Naive B cell (primary cell): Measurements from ENCODE around the gene OR2H2. TPM values are rescaled to one million over a fixed set of nuclear protein-coding genes. Genes with fewer than 3 reads are reported as not detected.

Experiments
- ATAC-seq, 2 donors: fragments of 150-1000 bp; cut with Tn5 transposase; 2 replicates each; pipeline ENCODE4 v1.10.0; 2021; ENCODE audit warnings: low read depth in 2 of 2, mild to moderate bottlenecking in 2 of 2, moderate library complexity in 2 of 2
- DNase-seq: peaks from one replicate; pipeline ENCODE4 v3.0.0; 2022
- H3K27ac Mint-ChIP-seq, 6 donors: one replicate each; pipeline ENCODE4 v1.8.0; 2020 to 2022; ENCODE audit warnings: mild to moderate bottlenecking in 6 of 6, mixed read lengths in 6 of 6, moderate library complexity in 5 of 6, inconsistent platforms in 2 of 6
- H3K27me3 Mint-ChIP-seq, 3 donors: one replicate each; pipeline ENCODE4 v1.8.0; 2021 to 2022; ENCODE audit warnings: mixed read lengths in 3 of 3, mild to moderate bottlenecking in 1 of 3
- H3K36me3 Mint-ChIP-seq, 2 donors: one replicate each; pipeline ENCODE4 v1.8.0; 2020 to 2022; ENCODE audit warnings: mixed read lengths in 2 of 2, inconsistent platforms in 1 of 2, mild to moderate bottlenecking in 1 of 2
- H3K4me1 Mint-ChIP-seq, 3 donors: one replicate each; pipeline ENCODE4 v1.8.0; 2020 to 2022; ENCODE audit warnings: mixed read lengths in 3 of 3, inconsistent platforms in 1 of 3, mild to moderate bottlenecking in 1 of 3, moderate library complexity in 1 of 3
- H3K4me3 Mint-ChIP-seq, 8 donors: one replicate each; pipeline ENCODE4 v1.8.0; 2020 to 2022; ENCODE audit warnings: mild to moderate bottlenecking in 8 of 8, mixed read lengths in 8 of 8, moderate library complexity in 8 of 8, inconsistent platforms in 2 of 8
- H3K9me3 Mint-ChIP-seq, 7 donors: one replicate each; pipeline ENCODE4 v1.8.0; 2020 to 2022; ENCODE audit warnings: mixed read lengths in 7 of 7, mild to moderate bottlenecking in 5 of 7, inconsistent platforms in 2 of 7, moderate library complexity in 1 of 7
- polyA plus RNA-seq, 6 donors: library from polyadenylated mRNA; unstranded; fragments of 300-500 nt; fragmentation: Illumina TruSeq; gene quantifications; one replicate each; pipeline ENCODE4 v1.2.3, GENCODE V29; 2021; ENCODE audit warnings: low read depth in 6 of 6

OR2H2 gene
- polyA plus RNA-seq, 6 donors from 2014 or later, result 0.15 to 0.17 TPM; not detected in 4

- DNase-seq (no peak), ATAC-seq (peak in 1 of 2 donors; percentile 16)
- H3K4me1 Mint-ChIP-seq, result peaks cover 12 to 15% (median 13%) of the 10 kb centered on the region in 3 donors
- H3K9me3 Mint-ChIP-seq, result peaks cover 0 to 7% (median 3%) of the 10 kb centered on the region in 7 donors
- H3K4me3 Mint-ChIP-seq, result peak overlapping the region in 5 of 8 donors; percentile 22 to 76 (median 50)
- peak overlapping the region in 3 of 6 donors; percentile 2 to 39 (median 36) for H3K27ac Mint-ChIP-seq
- H3K27me3 Mint-ChIP-seq, result peaks cover 25 to 51% (median 42%) of the 10 kb centered on the region in 3 donors
- H3K36me3 Mint-ChIP-seq, result no peaks in the 10 kb centered on the region
These were observed 21.4 kb upstream of the OR2H2 start for GRCh38 chr6:29563435-29563965.

GRCh38 chr6:29564875-29565274 lies 20.0 kb upstream of the OR2H2 start:
- ATAC-seq (peak; percentile 43 to 58), DNase-seq (peak; percentile 11)
- Mint-ChIP-seq H3K36me3 (no peaks in the 10 kb centered on the region), H3K4me3 (peak overlapping the region in 1 of 8 donors; percentile 51), H3K27me3 (peaks cover 16 to 39% (median 32%) of the 10 kb centered on the region in 3 donors), H3K9me3 (peaks cover 0 to 7% (median 4%) of the 10 kb centered on the region in 7 donors), H3K4me1 (peaks cover 13 to 15% (median 13%) of the 10 kb centered on the region in 3 donors), H3K27ac (peak overlapping the region in 2 of 6 donors; percentile 26 to 76)

- Mint-ChIP-seq H3K36me3 (no peaks in the 10 kb centered on the region), H3K27ac (no peak overlapping the region), H3K27me3 (peaks cover 18 to 39% (median 23%) of the 10 kb centered on the region in 3 donors), H3K9me3 (peaks cover 0 to 5% (median 3%) of the 10 kb centered on the region in 7 donors), H3K4me3 (no peak overlapping the region), H3K4me1 (peaks cover 13 to 15% (median 13%) of the 10 kb centered on the region in 3 donors)
- DNase-seq (no peak), ATAC-seq (no peak)
These were observed 18.1 kb upstream of the OR2H2 start for GRCh38 chr6:29566856-29567255.

- H3K27ac Mint-ChIP-seq, result no peak overlapping the region
- H3K36me3 Mint-ChIP-seq, result no peaks in the 10 kb centered on the region
- H3K9me3 Mint-ChIP-seq, result peaks cover 0 to 5% (median 3%) of the 10 kb centered on the region in 7 donors
- H3K4me3 Mint-ChIP-seq, result no peak overlapping the region
- peaks cover 22 to 39% (median 23%) of the 10 kb centered on the region in 3 donors for H3K27me3 Mint-ChIP-seq
- ATAC-seq (no peak), DNase-seq (no peak)
- peaks cover 13 to 15% (median 13%) of the 10 kb centered on the region in 3 donors for H3K4me1 Mint-ChIP-seq
These were observed 17.4 kb upstream of the OR2H2 start for GRCh38 chr6:29567541-29567940.

GRCh38 chr6:29567991-29568390 lies 16.9 kb upstream of the OR2H2 start:
- H3K9me3 Mint-ChIP-seq, result peaks cover 0 to 5% (median 1%) of the 10 kb centered on the region in 7 donors
- peaks cover 19 to 34% (median 22%) of the 10 kb centered on the region in 3 donors for H3K27me3 Mint-ChIP-seq
- H3K36me3 Mint-ChIP-seq, result no peaks in the 10 kb centered on the region
- H3K4me3 Mint-ChIP-seq, result no peak overlapping the region
- ATAC-seq, result no peak
- no peak overlapping the region for H3K27ac Mint-ChIP-seq
- DNase-seq, result no peak
- H3K4me1 Mint-ChIP-seq, result peaks cover 11 to 14% (median 13%) of the 10 kb centered on the region in 3 donors

- Mint-ChIP-seq H3K27ac (no peak overlapping the region), H3K4me3 (no peak overlapping the region), H3K27me3 (peaks cover 56 to 79% (median 63%) of the 10 kb centered on the region in 3 donors), H3K9me3 (peaks cover 0 to 1% (median 0%) of the 10 kb centered on the region in 7 donors), H3K36me3 (peaks cover 0 to 7% of the 10 kb centered on the region in 2 donors), H3K4me1 (no peaks in the 10 kb centered on the region)
- ATAC-seq (no peak), DNase-seq (no peak)
These were observed 8.9 kb upstream of the OR2H2 start for GRCh38 chr6:29576056-29576455.

- no peaks in the 10 kb centered on the region for H3K4me1 Mint-ChIP-seq
These were observed 7.4 kb upstream of the OR2H2 start for GRCh38 chr6:29577544-29577943.

GRCh38 chr6:29589423-29590048 lies 4.6 kb downstream of the OR2H2 start:
- ATAC-seq, result peak; percentile 55 to 67
- Mint-ChIP-seq H3K36me3 (no peaks in the 10 kb centered on the region), H3K27me3 (peaks cover 8 to 40% (median 37%) of the 10 kb centered on the region in 3 donors), H3K9me3 (no peaks in the 10 kb centered on the region), H3K27ac (peak overlapping the region in 1 of 6 donors; percentile 5), H3K4me1 (peaks cover 0 to 6% (median 0%) of the 10 kb centered on the region in 3 donors), H3K4me3 (no peak overlapping the region)
- peak; percentile 47 for DNase-seq

More at GRCh38 chr6:29577544-29577943, 7.4 kb upstream of the OR2H2 start:
- Mint-ChIP-seq H3K4me3 (no peak overlapping the region), H3K27me3 (peaks cover 50 to 71% (median 51%) of the 10 kb centered on the region in 3 donors), H3K9me3 (no peaks in the 10 kb centered on the region), H3K27ac (no peak overlapping the region), H3K36me3 (peaks cover 0 to 7% of the 10 kb centered on the region in 2 donors)
- DNase-seq (no peak), ATAC-seq (no peak)

GRCh38 chr6:29590218-29590808 lies 5.4 kb downstream of the OR2H2 start:
- H3K4me3 Mint-ChIP-seq, result no peak overlapping the region
- DNase-seq (no peak), ATAC-seq (no peak)

GRCh38 chr6:29591677-29592076 lies 6.8 kb downstream of the OR2H2 start:
- ATAC-seq (no peak), DNase-seq (no peak)
- H3K36me3 Mint-ChIP-seq, result no peaks in the 10 kb centered on the region
- no peak overlapping the region for H3K4me3 Mint-ChIP-seq
- peaks cover 0 to 6% (median 0%) of the 10 kb centered on the region in 3 donors for H3K4me1 Mint-ChIP-seq
- H3K27me3 Mint-ChIP-seq, result peaks cover 5 to 26% (median 20%) of the 10 kb centered on the region in 3 donors
- H3K9me3 Mint-ChIP-seq, result no peaks in the 10 kb centered on the region
- H3K27ac Mint-ChIP-seq, result no peak overlapping the region

More at GRCh38 chr6:29590218-29590808, 5.4 kb downstream of the OR2H2 start:
- Mint-ChIP-seq H3K27ac (no peak overlapping the region), H3K27me3 (peaks cover 5 to 33% (median 29%) of the 10 kb centered on the region in 3 donors), H3K9me3 (no peaks in the 10 kb centered on the region), H3K36me3 (no peaks in the 10 kb centered on the region), H3K4me1 (peaks cover 0 to 6% (median 0%) of the 10 kb centered on the region in 3 donors)

GRCh38 chr6:29593199-29593855 lies 8.4 kb downstream of the OR2H2 start:
- Mint-ChIP-seq H3K4me3 (no peak overlapping the region), H3K27ac (no peak overlapping the region), H3K36me3 (no peaks in the 10 kb centered on the region), H3K9me3 (no peaks in the 10 kb centered on the region), H3K27me3 (peaks cover 5 to 17% (median 8%) of the 10 kb centered on the region in 3 donors), H3K4me1 (peaks cover 0 to 6% (median 0%) of the 10 kb centered on the region in 3 donors)
- DNase-seq, result no peak
- no peak for ATAC-seq

- H3K4me1 Mint-ChIP-seq, result no peaks in the 10 kb centered on the region
- no peaks in the 10 kb centered on the region for H3K36me3 Mint-ChIP-seq
- H3K27me3 Mint-ChIP-seq, result peaks cover 0 to 4% (median 0%) of the 10 kb centered on the region in 3 donors
- ATAC-seq (no peak), DNase-seq (no peak)
- H3K4me3 Mint-ChIP-seq, result no peak overlapping the region
- H3K27ac Mint-ChIP-seq, result no peak overlapping the region
- H3K9me3 Mint-ChIP-seq, result no peaks in the 10 kb centered on the region
These were observed 11.5 kb downstream of the OR2H2 start for GRCh38 chr6:29596381-29596900.

- H3K4me3 Mint-ChIP-seq, result no peak overlapping the region
- no peaks in the 10 kb centered on the region for H3K27me3 Mint-ChIP-seq
- no peaks in the 10 kb centered on the region for H3K9me3 Mint-ChIP-seq
- no peak overlapping the region for H3K27ac Mint-ChIP-seq
- DNase-seq, result no peak
- H3K4me1 Mint-ChIP-seq, result no peaks in the 10 kb centered on the region
- ATAC-seq, result no peak
- H3K36me3 Mint-ChIP-seq, result peaks cover 0 to 7% of the 10 kb centered on the region in 2 donors
These were observed 12.3 kb downstream of the OR2H2 start for GRCh38 chr6:29597184-29597583.
